ENCODE measurements around the gene CHI3L1.

DNA sequence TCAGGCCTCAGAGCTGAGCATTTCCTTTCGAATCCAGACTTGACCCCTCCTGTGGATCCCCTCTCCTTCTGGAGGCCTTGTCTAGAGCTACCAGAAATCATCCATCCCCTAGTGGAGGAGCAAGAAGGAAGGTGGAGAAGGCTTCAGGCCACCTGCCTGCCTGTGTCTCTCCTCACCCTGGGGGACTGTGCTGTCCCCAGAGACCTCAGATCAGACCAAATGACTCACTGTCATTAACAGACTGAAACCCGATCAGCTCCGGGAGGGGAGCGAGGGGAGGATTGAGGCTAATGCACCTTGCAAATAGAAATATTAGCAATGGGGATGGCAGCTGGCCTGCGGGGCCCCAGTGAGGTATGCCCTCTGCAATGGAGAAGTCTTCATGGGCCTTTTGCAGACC lies 12.9 kb downstream of the CHI3L1 start:
- TF ChIP-seq EZH2phosphoT487 (IDR thresholded peaks at IDR 0.05; ENCODE audit: insufficient read depth, low read depth) (no peak), EZH2 (IDR thresholded peaks at IDR 0.05; ENCODE audit: insufficient read depth, poor library complexity, severe bottlenecking) (no peak)

All from GM23248 (cell line).